Measurements from ENCODE around the gene DROSHA. TPM values are rescaled to one million over a fixed set of nuclear protein-coding genes. Genes with fewer than 3 reads are reported as not detected.
"Not testable (repeated sequence)": the region's sequence is repeated elsewhere in the genome, so short reads cannot be mapped to it uniquely, and the experiment has no call there.

The DROSHA gene
- total RNA-seq, 2 experiments from 2014 or later, result 69.8 to 74.3 TPM

GRCh38 chr5:31408814-31409213, 123.1 kb downstream of the DROSHA start:
- Mint-ChIP-seq H3K27ac (no peak overlapping the region), H3K4me1 (ENCODE audit: low read depth) (peaks cover under 1% of the 10 kb centered on the region), H3K4me3 (no peak overlapping the region), H3K27me3 (ENCODE audit: low read depth) (no peaks in the 10 kb centered on the region), H3K9me3 (ENCODE audit: insufficient read depth) (no peaks in the 10 kb centered on the region), H3K36me3 (ENCODE audit: low read depth) (peaks cover 58% of the 10 kb centered on the region)
- DNase-seq (no peak), ATAC-seq (no peak)
- POLR2A ChIA-PET, result no interaction called here
- CTCF ChIA-PET, result no interaction called here

DNA sequence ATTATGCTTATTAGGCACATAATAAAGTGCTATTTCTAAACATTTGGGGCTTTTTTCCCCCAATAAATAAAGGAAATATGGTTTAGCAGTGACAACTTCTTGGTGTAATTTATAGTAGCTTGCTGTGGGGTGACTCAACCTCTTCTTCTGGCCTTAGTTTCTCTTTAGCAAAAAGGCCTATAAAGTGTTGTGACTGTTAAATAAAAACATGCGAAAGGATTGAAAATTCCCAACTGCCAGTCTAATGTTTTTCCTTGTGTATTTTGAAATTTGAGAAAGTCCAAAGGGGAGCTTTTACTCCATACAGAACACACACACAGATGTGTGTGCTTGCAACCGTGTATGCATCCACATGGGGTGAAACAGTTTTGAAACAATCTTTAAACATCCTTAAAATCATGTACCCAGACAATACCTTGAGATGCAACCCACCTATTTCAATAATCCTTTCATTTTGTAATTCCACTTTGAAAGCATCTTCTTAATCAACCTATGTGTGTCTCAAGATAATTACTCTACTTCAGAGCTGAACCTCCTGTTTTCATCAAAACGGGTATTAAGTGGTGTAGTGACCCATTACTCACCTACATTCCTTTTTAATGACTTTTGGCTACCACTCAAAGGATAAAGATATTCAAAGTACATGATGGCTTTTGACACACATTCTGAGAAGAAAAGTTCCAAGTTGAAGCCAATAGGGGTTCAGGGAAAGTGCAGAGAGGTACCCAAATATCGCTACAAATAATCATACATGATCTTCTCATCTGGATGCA, 123.8 kb downstream of the DROSHA start:
- no peak overlapping the region for H3K27ac Mint-ChIP-seq
- H3K4me3 Mint-ChIP-seq, result no peak overlapping the region
- POLR2A ChIA-PET, result no interaction called here
- peaks cover 57% of the 10 kb centered on the region for H3K36me3 Mint-ChIP-seq (ENCODE audit: low read depth)
- no peak for ATAC-seq
- no peak for DNase-seq
- no peaks in the 10 kb centered on the region for H3K9me3 Mint-ChIP-seq (ENCODE audit: insufficient read depth)
- no peaks in the 10 kb centered on the region for H3K27me3 Mint-ChIP-seq (ENCODE audit: low read depth)
- CTCF ChIA-PET, result no interaction called here
- no peaks in the 10 kb centered on the region for H3K4me1 Mint-ChIP-seq (ENCODE audit: low read depth)

- POLR2A ChIA-PET, result no interaction called here
- CTCF ChIA-PET, result interaction anchor here (1.2 kb wide), 1 partner anchor 20 kb away, joined by 3 read pairs; no protein-coding TSS in a partner anchor
- Mint-ChIP-seq H3K4me3 (no peak overlapping the region), H3K27me3 (ENCODE audit: low read depth) (no peaks in the 10 kb centered on the region), H3K4me1 (ENCODE audit: low read depth) (no peaks in the 10 kb centered on the region), H3K27ac (no peak overlapping the region), H3K9me3 (ENCODE audit: insufficient read depth) (no peaks in the 10 kb centered on the region), H3K36me3 (ENCODE audit: low read depth) (peaks cover 48% of the 10 kb centered on the region)
- ATAC-seq (no peak), DNase-seq (no peak)
These were observed 127.6 kb downstream of the DROSHA start for GRCh38 chr5:31404325-31404724.

DNA sequence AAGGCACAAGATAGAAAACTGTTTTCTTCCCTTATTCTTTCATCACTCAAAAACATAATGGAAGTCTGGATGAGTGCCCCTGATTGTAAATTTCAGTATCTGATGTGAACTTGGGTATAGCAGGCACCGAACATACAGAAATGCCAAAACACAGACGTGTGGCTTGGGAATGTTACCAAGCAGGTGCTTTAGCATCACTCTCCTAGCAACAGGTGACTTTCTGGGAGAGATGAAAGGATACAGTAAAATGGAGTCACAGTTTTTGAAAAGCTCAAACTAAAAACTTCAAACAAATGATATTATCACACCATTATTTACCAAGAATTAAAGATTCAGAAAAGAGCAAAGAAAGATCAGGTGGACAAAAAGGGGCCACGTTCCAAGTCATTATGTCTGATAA, 130.2 kb downstream of the DROSHA start:
- Mint-ChIP-seq H3K36me3 (ENCODE audit: low read depth) (peaks cover 29% of the 10 kb centered on the region), H3K9me3 (ENCODE audit: insufficient read depth) (no peaks in the 10 kb centered on the region), H3K27me3 (ENCODE audit: low read depth) (no peaks in the 10 kb centered on the region), H3K27ac (no peak overlapping the region), H3K4me3 (no peak overlapping the region), H3K4me1 (ENCODE audit: low read depth) (no peaks in the 10 kb centered on the region)
- ATAC-seq, result no peak
- ChIA-PET POLR2A (no interaction called here), CTCF (no interaction called here)
- DNase-seq, result no peak

DNA sequence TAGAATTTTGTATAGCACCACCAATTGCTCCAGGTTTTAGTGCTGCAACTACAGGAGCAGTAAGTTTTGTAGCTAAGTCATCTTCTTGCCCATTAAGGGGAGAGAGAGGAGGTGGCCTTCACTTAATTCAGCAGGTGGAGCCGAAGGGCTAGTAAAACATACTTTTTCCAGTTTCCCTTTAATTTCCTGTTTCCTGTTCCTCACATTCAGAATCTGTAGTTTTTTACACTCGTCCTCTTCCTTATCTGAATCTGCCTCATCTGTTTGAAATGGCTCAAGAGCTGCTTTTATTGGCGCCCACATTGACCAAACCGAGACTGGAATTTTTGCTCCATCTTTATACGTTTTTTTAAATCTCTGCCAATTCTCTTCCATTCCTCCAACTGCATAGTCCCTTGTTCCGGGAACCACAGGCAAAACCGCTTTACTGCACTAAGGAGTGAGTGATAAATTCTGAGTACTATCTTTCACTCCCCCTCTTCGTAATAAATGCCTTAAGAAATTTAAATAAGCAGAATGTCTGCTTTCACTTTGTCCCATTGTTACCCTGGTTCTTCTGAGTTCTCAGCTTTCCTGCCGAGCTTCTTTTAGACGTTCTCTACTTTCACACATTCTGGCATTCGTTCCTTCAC, 133.9 kb downstream of the DROSHA start:
- POLR2A ChIA-PET, result no interaction called here
- no peak for DNase-seq

GRCh38 chr5:31396611-31397295, 135.1 kb downstream of the DROSHA start:
- Mint-ChIP-seq H3K27me3 (ENCODE audit: low read depth) (no peaks in the 10 kb centered on the region), H3K4me1 (ENCODE audit: low read depth) (no peaks in the 10 kb centered on the region)

More for the DNA sequence above, 133.9 kb downstream of the DROSHA start:
- H3K27me3 Mint-ChIP-seq (ENCODE audit: low read depth), result no peaks in the 10 kb centered on the region
- no peaks in the 10 kb centered on the region for H3K4me1 Mint-ChIP-seq (ENCODE audit: low read depth)
- no peak overlapping the region for H3K4me3 Mint-ChIP-seq
- no peak overlapping the region for H3K27ac Mint-ChIP-seq
- CTCF ChIA-PET, result no interaction called here
- ATAC-seq, result no peak
- peaks cover 17% of the 10 kb centered on the region for H3K36me3 Mint-ChIP-seq (ENCODE audit: low read depth)
- no peaks in the 10 kb centered on the region for H3K9me3 Mint-ChIP-seq (ENCODE audit: insufficient read depth)

DNA sequence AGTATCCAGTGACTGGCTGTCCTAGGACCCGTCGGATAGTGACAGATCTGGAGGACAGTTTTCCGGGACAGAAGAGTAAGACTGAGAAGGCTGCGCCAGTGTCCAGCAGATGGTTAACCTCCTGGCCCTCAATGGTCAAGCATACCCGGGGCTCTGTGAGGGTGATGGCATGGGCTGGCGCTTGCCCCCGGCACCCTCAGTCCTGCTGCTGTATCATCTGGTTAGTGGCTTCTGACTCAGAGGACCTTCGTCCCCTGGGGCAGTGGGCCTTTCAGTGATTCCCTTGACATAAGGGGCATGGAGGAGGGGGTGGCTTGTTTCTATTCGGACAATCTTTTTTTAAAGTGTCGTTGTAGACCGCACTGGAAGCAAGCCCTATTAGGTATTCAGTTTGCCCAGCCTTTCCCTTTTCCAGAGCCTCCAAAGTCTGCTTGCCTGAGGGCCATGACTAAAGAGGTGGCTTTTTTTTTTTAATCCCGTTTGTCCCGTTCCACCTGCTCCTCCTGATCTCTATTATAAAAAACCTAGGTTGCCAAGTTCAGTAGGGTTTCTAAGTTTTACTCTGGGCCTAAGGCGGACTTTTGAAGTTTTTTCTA, 136.3 kb downstream of the DROSHA start:
- H3K36me3 Mint-ChIP-seq (ENCODE audit: low read depth); H3K4me3 Mint-ChIP-seq; CTCF ChIA-PET; H3K27ac Mint-ChIP-seq; H3K27me3 Mint-ChIP-seq (ENCODE audit: low read depth); H3K4me1 Mint-ChIP-seq (ENCODE audit: low read depth); ATAC-seq; DNase-seq; H3K9me3 Mint-ChIP-seq (ENCODE audit: insufficient read depth); POLR2A ChIA-PET: not testable (repeated sequence)

More at GRCh38 chr5:31396611-31397295, 135.1 kb downstream of the DROSHA start:
- ATAC-seq, result no peak
- DNase-seq, result no peak
- no peaks in the 10 kb centered on the region for H3K9me3 Mint-ChIP-seq (ENCODE audit: insufficient read depth)
- no peak overlapping the region for H3K4me3 Mint-ChIP-seq
- no peak overlapping the region for H3K27ac Mint-ChIP-seq
- ChIA-PET CTCF (no interaction called here), POLR2A (no interaction called here)
- peaks cover 14% of the 10 kb centered on the region for H3K36me3 Mint-ChIP-seq (ENCODE audit: low read depth)

DNA sequence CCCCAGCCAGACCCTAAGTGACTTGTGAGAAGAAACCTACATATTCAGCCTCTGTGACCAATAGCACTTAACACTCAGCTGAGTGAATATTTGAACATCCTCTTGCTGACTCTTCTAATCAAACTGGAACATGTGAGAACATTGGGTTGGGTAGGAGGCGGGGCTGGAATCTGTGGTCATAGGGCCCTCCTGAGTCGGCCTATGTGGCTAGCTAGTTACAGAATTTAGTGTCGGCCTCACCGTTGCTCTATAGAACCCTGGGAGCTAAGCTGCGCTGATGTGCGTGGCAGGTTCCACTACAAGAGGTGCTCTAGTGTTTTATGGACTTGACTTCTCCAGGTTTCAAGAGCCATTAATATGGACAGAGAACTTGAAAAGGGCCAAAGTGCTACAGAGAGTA, 138.8 kb downstream of the DROSHA start:
- DNase-seq (no peak), ATAC-seq (no peak)
- no peaks in the 10 kb centered on the region for H3K36me3 Mint-ChIP-seq (ENCODE audit: low read depth)
- no peaks in the 10 kb centered on the region for H3K9me3 Mint-ChIP-seq (ENCODE audit: insufficient read depth)
- no peak overlapping the region for H3K27ac Mint-ChIP-seq
- H3K4me3 Mint-ChIP-seq, result no peak overlapping the region
- no peaks in the 10 kb centered on the region for H3K4me1 Mint-ChIP-seq (ENCODE audit: low read depth)
- ChIA-PET CTCF (no interaction called here), POLR2A (no interaction called here)
- no peaks in the 10 kb centered on the region for H3K27me3 Mint-ChIP-seq (ENCODE audit: low read depth)

DNA sequence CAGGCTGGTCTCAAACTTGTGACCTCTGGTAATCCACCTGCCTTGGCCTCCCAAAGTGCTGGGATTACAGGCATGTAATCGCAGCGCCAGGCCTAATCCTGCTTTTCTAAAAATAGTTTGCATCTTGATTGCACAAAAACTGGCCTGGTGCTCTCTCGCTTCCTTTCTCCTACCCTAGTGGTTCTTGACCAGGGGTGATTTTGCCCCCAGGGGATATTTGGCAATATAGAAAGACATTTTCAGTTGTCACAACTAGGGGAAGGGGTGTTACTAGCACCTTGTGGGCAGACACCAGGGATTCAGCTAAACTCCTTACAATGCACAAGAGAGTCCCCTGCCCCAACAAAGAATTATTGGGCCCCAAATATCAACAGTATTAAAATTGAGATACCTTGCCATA, 139.8 kb downstream of the DROSHA start:
- DNase-seq, result no peak
- Mint-ChIP-seq H3K27me3 (ENCODE audit: low read depth) (no peaks in the 10 kb centered on the region), H3K4me1 (ENCODE audit: low read depth) (no peaks in the 10 kb centered on the region), H3K9me3 (ENCODE audit: insufficient read depth) (no peaks in the 10 kb centered on the region), H3K27ac (no peak overlapping the region), H3K4me3 (no peak overlapping the region), H3K36me3 (ENCODE audit: low read depth) (no peaks in the 10 kb centered on the region)
- ChIA-PET CTCF (no interaction called here), POLR2A (no interaction called here)
- ATAC-seq, result no peak

GRCh38 chr5:31390256-31390655, 141.6 kb downstream of the DROSHA start:
- CTCF ChIA-PET, result no interaction called here

DNA sequence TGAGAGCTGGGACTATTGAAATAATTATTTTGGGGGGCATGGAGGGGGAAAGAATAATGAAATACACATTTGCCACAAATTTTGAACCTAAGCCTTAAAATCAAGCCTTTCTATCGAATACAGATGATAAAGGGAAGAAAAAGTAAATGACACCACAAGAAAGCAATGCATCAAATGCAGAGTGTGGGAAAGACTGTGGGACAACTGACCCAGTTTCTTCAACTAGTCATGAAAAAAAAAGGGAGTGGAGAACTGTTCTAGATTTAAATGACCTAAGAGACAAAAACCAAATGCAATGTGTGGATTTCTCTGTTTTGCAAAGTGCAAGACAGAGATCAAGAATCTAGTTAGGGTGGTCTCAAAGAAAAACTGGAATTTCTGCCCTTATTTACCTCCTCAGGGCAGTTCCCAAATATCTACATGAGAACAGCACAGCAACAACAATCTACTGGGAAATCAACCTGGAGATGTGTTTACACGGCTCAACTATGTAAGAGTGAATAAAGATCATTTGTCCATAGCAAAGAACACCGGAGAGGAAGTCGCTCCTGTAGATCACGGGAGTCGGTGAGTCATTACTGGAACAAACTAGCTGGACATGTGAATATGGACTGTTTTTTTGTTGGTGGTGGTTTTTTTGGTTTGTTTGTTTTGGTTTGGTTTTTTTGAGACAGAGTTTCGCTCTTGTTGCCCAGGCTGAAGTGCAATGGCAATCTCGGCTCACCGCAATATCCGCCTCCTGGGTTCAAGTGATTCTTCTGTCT, 145.9 kb downstream of the DROSHA start:
- Mint-ChIP-seq H3K4me3 (no peak overlapping the region), H3K27me3 (ENCODE audit: low read depth) (peaks cover 2% of the 10 kb centered on the region), H3K36me3 (ENCODE audit: low read depth) (no peaks in the 10 kb centered on the region), H3K4me1 (ENCODE audit: low read depth) (no peaks in the 10 kb centered on the region), H3K27ac (no peak overlapping the region), H3K9me3 (ENCODE audit: insufficient read depth) (no peaks in the 10 kb centered on the region)
- ChIA-PET CTCF (no interaction called here), POLR2A (no interaction called here)
- no peak for ATAC-seq
- no peak for DNase-seq

More at GRCh38 chr5:31390256-31390655, 141.6 kb downstream of the DROSHA start:
- no peak overlapping the region for H3K4me3 Mint-ChIP-seq
- H3K36me3 Mint-ChIP-seq (ENCODE audit: low read depth), result no peaks in the 10 kb centered on the region
- H3K9me3 Mint-ChIP-seq (ENCODE audit: insufficient read depth), result no peaks in the 10 kb centered on the region
- no peaks in the 10 kb centered on the region for H3K27me3 Mint-ChIP-seq (ENCODE audit: low read depth)
- no peaks in the 10 kb centered on the region for H3K4me1 Mint-ChIP-seq (ENCODE audit: low read depth)
- DNase-seq (no peak), ATAC-seq (no peak)
- no peak overlapping the region for H3K27ac Mint-ChIP-seq
- POLR2A ChIA-PET, result no interaction called here

All from activated CD8-positive, alpha-beta T cell treated with anti-CD3 and anti-CD28 coated beads, Interleukin-2, amount 10 ng/mL, durations not matched to agents 7 days and 5 days (primary cell).